Mesenchymal stem cell (in vitro differentiated cells and primary cell): ENCODE results near the gene GALNT12.

Experiments
- DNase-seq: peaks from one replicate; pipeline ENCODE4 v3.0.0-alpha.2; 2013
- H2AFZ ChIP-seq: one replicate; pipeline ENCODE4 v1.6.1; 2013; ENCODE audit warnings: low read depth, mild to moderate bottlenecking, control low read depth, inconsistent platforms, low read length, moderate library complexity
- H2AK5ac ChIP-seq: 2 replicates; pipeline ENCODE4 v1.6.1; 2013; ENCODE audit warnings: low read length, moderate library complexity, mild to moderate bottlenecking, inconsistent platforms; ENCODE audit not compliant: severe bottlenecking
- H2BK120ac ChIP-seq: one replicate; pipeline ENCODE4 v1.6.1; 2013; ENCODE audit warnings: low read depth, mild to moderate bottlenecking, inconsistent platforms, low read length, moderate library complexity
- H2BK12ac ChIP-seq, 2 experiments: one replicate each; pipeline ENCODE4 v1.6.1; 2013; ENCODE audit warnings: inconsistent platforms in 2 of 2, low read length in 2 of 2, mild to moderate bottlenecking in 2 of 2, moderate library complexity in 2 of 2, control low read depth in 1 of 2
- H2BK15ac ChIP-seq: one replicate; pipeline ENCODE4 v1.6.1; 2013; ENCODE audit warnings: mild to moderate bottlenecking, low read depth, inconsistent platforms; ENCODE audit not compliant: poor library complexity, severe bottlenecking
- H2BK5ac ChIP-seq: 2 replicates; pipeline ENCODE4 v1.6.1; 2013; ENCODE audit warnings: low read depth, mild to moderate bottlenecking, low read length, control low read depth, inconsistent platforms; ENCODE audit not compliant: poor library complexity, severe bottlenecking
- H3K14ac ChIP-seq, 2 experiments: one replicate each; pipeline ENCODE4 v1.6.1; 2013; ENCODE audit warnings: inconsistent platforms in 2 of 2, low read length in 2 of 2, control low read depth in 1 of 2, mild to moderate bottlenecking in 1 of 2, moderate library complexity in 1 of 2
- H3K18ac ChIP-seq, 2 experiments: one replicate each; pipeline ENCODE4 v1.6.1; 2013; ENCODE audit warnings: inconsistent platforms in 2 of 2, low read length in 2 of 2, control low read depth in 1 of 2, low read depth in 1 of 2, mild to moderate bottlenecking in 1 of 2
- H3K23ac ChIP-seq, 2 experiments: one replicate each; pipeline ENCODE4 v1.6.1; 2013; ENCODE audit warnings: inconsistent platforms in 2 of 2, low read length in 2 of 2, mild to moderate bottlenecking in 2 of 2, moderate library complexity in 2 of 2, control low read depth in 1 of 2
- H3K27ac ChIP-seq: 2 replicates; pipeline ENCODE4 v1.5.1; 2013; ENCODE audit warnings: mild to moderate bottlenecking, moderate library complexity, low read length, control low read depth, inconsistent platforms; ENCODE audit not compliant: poor library complexity, severe bottlenecking
- H3K27me3 ChIP-seq, 2 experiments: 2 replicates each; pipeline versions ENCODE4 v1.6.1 to v1.7.0; 2013; ENCODE audit warnings: low read length in 2 of 2, mild to moderate bottlenecking in 2 of 2, moderate library complexity in 2 of 2, control low read depth in 1 of 2, inconsistent platforms in 1 of 2; ENCODE audit not compliant: control insufficient read depth in 1 of 2, insufficient read depth in 1 of 2
- H3K36me3 ChIP-seq, 2 experiments: 2 replicates each; pipeline versions ENCODE4 v1.6.1 to v1.7.0; 2013; ENCODE audit warnings: low read length in 2 of 2, control low read depth in 1 of 2, inconsistent platforms in 1 of 2, low read depth in 1 of 2, mild to moderate bottlenecking in 1 of 2; ENCODE audit not compliant: insufficient read depth in 2 of 2, control insufficient read depth in 1 of 2
- H3K4ac ChIP-seq, 2 experiments: one replicate each; pipeline ENCODE4 v1.6.1; 2013; ENCODE audit warnings: inconsistent platforms in 2 of 2, low read length in 2 of 2, mild to moderate bottlenecking in 2 of 2, moderate library complexity in 2 of 2, control low read depth in 1 of 2, low read depth in 1 of 2
- H3K4me1 ChIP-seq: 2 replicates; pipeline ENCODE4 v1.6.1; 2013; ENCODE audit warnings: low read depth, low read length, control low read depth; ENCODE audit not compliant: control insufficient read depth, insufficient read depth
- H3K4me2 ChIP-seq: 2 replicates; pipeline ENCODE4 v1.6.1; 2013; ENCODE audit warnings: low read length, mild to moderate bottlenecking, inconsistent platforms; ENCODE audit not compliant: poor library complexity, severe bottlenecking
- H3K4me3 ChIP-seq, 2 experiments: 2 replicates each; pipeline versions ENCODE4 v1.5.1 to v1.7.0; 2013; ENCODE audit warnings: low read length in 2 of 2, mild to moderate bottlenecking in 2 of 2, control low read depth in 1 of 2, low read depth in 1 of 2; ENCODE audit not compliant: insufficient read depth in 1 of 2
- H3K79me1 ChIP-seq: replicated peaks from 2 replicates; pipeline ENCODE4 v1.6.1; 2013; ENCODE audit warnings: mild to moderate bottlenecking, control low read depth, low read length, inconsistent platforms; ENCODE audit not compliant: poor library complexity, severe bottlenecking
- H3K9ac ChIP-seq: 2 replicates; pipeline ENCODE4 v1.7.0; 2013; ENCODE audit warnings: mild to moderate bottlenecking, low read length, moderate library complexity
- H3K9me3 ChIP-seq: 2 replicates; pipeline ENCODE4 v1.7.0; 2013; ENCODE audit warnings: mild to moderate bottlenecking, low read length; ENCODE audit not compliant: control insufficient read depth
- H4K8ac ChIP-seq: one replicate; pipeline ENCODE4 v1.6.1; 2013; ENCODE audit warnings: inconsistent platforms, mild to moderate bottlenecking, low read length, moderate library complexity
- H4K91ac ChIP-seq: one replicate; pipeline ENCODE4 v1.6.1; 2013; ENCODE audit warnings: mild to moderate bottlenecking, low read length, inconsistent platforms
- WGBS: methylation state at CpG from one replicate; pipeline ENCODE4 v1.1.7; 2013; ENCODE audit warnings: mixed read lengths; 5-methylcytosine and 5-hydroxymethylcytosine counted together

Gene GALNT12

GRCh38 chr9:98846081-98846480 lies 38.6 kb downstream of the GALNT12 start:
- DNase-seq = no peak
- Histone ChIP-seq H3K4me3 (no peak overlapping the region), H3K18ac (no peak overlapping the region), H3K4ac (no peak overlapping the region), H3K14ac (no peak overlapping the region), H2BK15ac (no peak overlapping the region), H3K9ac (no peak overlapping the region), H3K4me2 (no peak overlapping the region), H4K91ac (no peak overlapping the region), H3K27me3 (peaks cover 0 to 6% of the 10 kb centered on the region in 2 experiments), H2AFZ (no peak overlapping the region), H2BK120ac (no peak overlapping the region), H3K36me3 (peaks cover 0 to 52% of the 10 kb centered on the region in 2 experiments), H2BK5ac (no peak overlapping the region), H4K8ac (no peak overlapping the region), H3K27ac (no peak overlapping the region), H2BK12ac (no peak overlapping the region), H3K79me1 (no peaks in the 10 kb centered on the region), H3K23ac (no peak overlapping the region), H3K4me1 (no peaks in the 10 kb centered on the region), H2AK5ac (no peak overlapping the region), H3K9me3 (no peaks in the 10 kb centered on the region)
- 95% methylated on average over 5 of the region's 5 CpGs for WGBS

GRCh38 chr9:98846879-98847278 lies 39.4 kb downstream of the GALNT12 start:
- peaks cover 0 to 6% of the 10 kb centered on the region in 2 experiments for H3K27me3 ChIP-seq
- H3K23ac ChIP-seq = no peak overlapping the region
- no peak overlapping the region for H3K27ac ChIP-seq
- no peak overlapping the region for H3K14ac ChIP-seq
- H3K4ac ChIP-seq = no peak overlapping the region
- H3K4me1 ChIP-seq = no peaks in the 10 kb centered on the region
- H3K4me3 ChIP-seq = no peak overlapping the region
- no peak overlapping the region for H2BK120ac ChIP-seq
- H3K18ac ChIP-seq = no peak overlapping the region
- 96% methylated on average over 1 of the region's 2 CpGs for WGBS
- DNase-seq = no peak
- H2AFZ ChIP-seq = no peak overlapping the region
- no peaks in the 10 kb centered on the region for H3K9me3 ChIP-seq
- no peak overlapping the region for H4K8ac ChIP-seq
- H3K9ac ChIP-seq = no peak overlapping the region
- H3K79me1 ChIP-seq = no peaks in the 10 kb centered on the region
- H3K4me2 ChIP-seq = no peak overlapping the region
- no peak overlapping the region for H2BK15ac ChIP-seq
- H2AK5ac ChIP-seq = no peak overlapping the region
- no peak overlapping the region for H2BK12ac ChIP-seq
- no peak overlapping the region for H2BK5ac ChIP-seq
- peaks cover 0 to 47% of the 10 kb centered on the region in 2 experiments for H3K36me3 ChIP-seq
- H4K91ac ChIP-seq = no peak overlapping the region

- Histone ChIP-seq H3K27me3 (peaks cover 0 to 11% of the 10 kb centered on the region in 2 experiments), H2AFZ (no peak overlapping the region), H4K91ac (no peak overlapping the region), H4K8ac (no peak overlapping the region), H2AK5ac (no peak overlapping the region), H3K14ac (no peak overlapping the region), H3K23ac (no peak overlapping the region), H3K18ac (peak overlapping the region in 1 of 2 experiments; percentile 29), H3K9me3 (no peaks in the 10 kb centered on the region), H3K79me1 (no peaks in the 10 kb centered on the region), H3K4me1 (no peaks in the 10 kb centered on the region), H3K4ac (no peak overlapping the region), H3K27ac (no peak overlapping the region), H3K36me3 (peaks cover 0 to 39% of the 10 kb centered on the region in 2 experiments), H2BK12ac (no peak overlapping the region), H3K4me3 (peak overlapping the region in 1 of 2 experiments; percentile 26), H2BK5ac (no peak overlapping the region), H2BK15ac (no peak overlapping the region), H3K9ac (peak overlapping the region; percentile 66), H2BK120ac (no peak overlapping the region), H3K4me2 (no peak overlapping the region)
- WGBS = 40% methylated on average over 16 of the region's 16 CpGs
- peak; percentile 90 for DNase-seq
Observed at GRCh38 chr9:98848450-98849149, 41.1 kb downstream of the GALNT12 start.

- H3K27ac ChIP-seq = no peak overlapping the region
- no peaks in the 10 kb centered on the region for H3K79me1 ChIP-seq
- no peak overlapping the region for H3K4me3 ChIP-seq
- H3K9me3 ChIP-seq = no peaks in the 10 kb centered on the region
- H2BK15ac ChIP-seq = no peak overlapping the region
- H4K8ac ChIP-seq = no peak overlapping the region
- no peak overlapping the region for H3K4me2 ChIP-seq
- H2AFZ ChIP-seq = no peak overlapping the region
- H3K27me3 ChIP-seq = peaks cover 0 to 10% of the 10 kb centered on the region in 2 experiments
- no peaks in the 10 kb centered on the region for H3K4me1 ChIP-seq
- DNase-seq = no peak
- 100% methylated on average over 1 of the region's 4 CpGs for WGBS
- no peak overlapping the region for H3K18ac ChIP-seq
- H2BK120ac ChIP-seq = no peak overlapping the region
- no peak overlapping the region for H4K91ac ChIP-seq
- H2BK5ac ChIP-seq = no peak overlapping the region
- H3K14ac ChIP-seq = no peak overlapping the region
- no peak overlapping the region for H3K23ac ChIP-seq
- H2BK12ac ChIP-seq = no peak overlapping the region
- H3K36me3 ChIP-seq = peaks cover 0 to 29% of the 10 kb centered on the region in 2 experiments
- no peak overlapping the region for H2AK5ac ChIP-seq
- no peak overlapping the region for H3K4ac ChIP-seq
- H3K9ac ChIP-seq = no peak overlapping the region
Observed at GRCh38 chr9:98849563-98849962, 42.1 kb downstream of the GALNT12 start.
